SHP77 (cell line): ENCODE results near the gene HHLA2.

Experiments
- DNase-seq, 2 experiments: peaks; one replicate each; lab custom pipeline; 2025; lab: John Stamatoyannopoulos, UW

Gene HHLA2

GRCh38 chr3:108300103-108300849 is 3.9 kb downstream of the HHLA2 start:
- no peak for DNase-seq

- no peak for DNase-seq
Measured at GRCh38 chr3:108301695-108302404, 5.5 kb downstream of the HHLA2 start.

- no peak for DNase-seq
Measured at GRCh38 chr3:108302570-108302969, 6.2 kb downstream of the HHLA2 start.

- DNase-seq, result no peak
Measured at GRCh38 chr3:108305484-108306172, 9.3 kb downstream of the HHLA2 start.

GRCh38 chr3:108311797-108312196 is 15.4 kb downstream of the HHLA2 start:
- DNase-seq, result peak in 1 of 2 experiments; percentile 9

GRCh38 chr3:108312656-108313055 is 16.3 kb downstream of the HHLA2 start:
- no peak for DNase-seq

- no peak for DNase-seq
Measured at GRCh38 chr3:108315767-108316301, 19.5 kb downstream of the HHLA2 start.

- no peak for DNase-seq
Measured at GRCh38 chr3:108319428-108320082, 23.2 kb downstream of the HHLA2 start.

- no peak for DNase-seq
Measured at GRCh38 chr3:108320746-108321350, 24.5 kb downstream of the HHLA2 start.

- no peak for DNase-seq
Measured at GRCh38 chr3:108322352-108322751, 26.0 kb downstream of the HHLA2 start.

- no peak for DNase-seq
Measured at GRCh38 chr3:108324177-108324576, 27.8 kb downstream of the HHLA2 start.

GRCh38 chr3:108327168-108327567 is 30.8 kb downstream of the HHLA2 start:
- DNase-seq, result no peak

- DNase-seq, result no peak
Measured at GRCh38 chr3:108328821-108329486, 32.6 kb downstream of the HHLA2 start.

GRCh38 chr3:108329508-108329907 is 33.2 kb downstream of the HHLA2 start:
- no peak for DNase-seq

- no peak for DNase-seq
Measured at GRCh38 chr3:108329947-108330346, 33.6 kb downstream of the HHLA2 start.

GRCh38 chr3:108331792-108332191 is 35.4 kb downstream of the HHLA2 start:
- no peak for DNase-seq

- DNase-seq, result no peak
Measured at GRCh38 chr3:108333961-108334360, 37.6 kb downstream of the HHLA2 start.

GRCh38 chr3:108334701-108335100 is 38.4 kb downstream of the HHLA2 start:
- DNase-seq, result no peak

GRCh38 chr3:108338901-108339545 is 42.7 kb downstream of the HHLA2 start:
- no peak for DNase-seq

- no peak for DNase-seq
Measured at GRCh38 chr3:108341911-108342310, 45.6 kb downstream of the HHLA2 start.
